ENCODE measurements around the gene TDRD9.
"Not testable (repeated sequence)": the region's sequence is repeated elsewhere in the genome, so short reads cannot be mapped to it uniquely, and the experiment has no call there.

TDRD9 gene, protein sequence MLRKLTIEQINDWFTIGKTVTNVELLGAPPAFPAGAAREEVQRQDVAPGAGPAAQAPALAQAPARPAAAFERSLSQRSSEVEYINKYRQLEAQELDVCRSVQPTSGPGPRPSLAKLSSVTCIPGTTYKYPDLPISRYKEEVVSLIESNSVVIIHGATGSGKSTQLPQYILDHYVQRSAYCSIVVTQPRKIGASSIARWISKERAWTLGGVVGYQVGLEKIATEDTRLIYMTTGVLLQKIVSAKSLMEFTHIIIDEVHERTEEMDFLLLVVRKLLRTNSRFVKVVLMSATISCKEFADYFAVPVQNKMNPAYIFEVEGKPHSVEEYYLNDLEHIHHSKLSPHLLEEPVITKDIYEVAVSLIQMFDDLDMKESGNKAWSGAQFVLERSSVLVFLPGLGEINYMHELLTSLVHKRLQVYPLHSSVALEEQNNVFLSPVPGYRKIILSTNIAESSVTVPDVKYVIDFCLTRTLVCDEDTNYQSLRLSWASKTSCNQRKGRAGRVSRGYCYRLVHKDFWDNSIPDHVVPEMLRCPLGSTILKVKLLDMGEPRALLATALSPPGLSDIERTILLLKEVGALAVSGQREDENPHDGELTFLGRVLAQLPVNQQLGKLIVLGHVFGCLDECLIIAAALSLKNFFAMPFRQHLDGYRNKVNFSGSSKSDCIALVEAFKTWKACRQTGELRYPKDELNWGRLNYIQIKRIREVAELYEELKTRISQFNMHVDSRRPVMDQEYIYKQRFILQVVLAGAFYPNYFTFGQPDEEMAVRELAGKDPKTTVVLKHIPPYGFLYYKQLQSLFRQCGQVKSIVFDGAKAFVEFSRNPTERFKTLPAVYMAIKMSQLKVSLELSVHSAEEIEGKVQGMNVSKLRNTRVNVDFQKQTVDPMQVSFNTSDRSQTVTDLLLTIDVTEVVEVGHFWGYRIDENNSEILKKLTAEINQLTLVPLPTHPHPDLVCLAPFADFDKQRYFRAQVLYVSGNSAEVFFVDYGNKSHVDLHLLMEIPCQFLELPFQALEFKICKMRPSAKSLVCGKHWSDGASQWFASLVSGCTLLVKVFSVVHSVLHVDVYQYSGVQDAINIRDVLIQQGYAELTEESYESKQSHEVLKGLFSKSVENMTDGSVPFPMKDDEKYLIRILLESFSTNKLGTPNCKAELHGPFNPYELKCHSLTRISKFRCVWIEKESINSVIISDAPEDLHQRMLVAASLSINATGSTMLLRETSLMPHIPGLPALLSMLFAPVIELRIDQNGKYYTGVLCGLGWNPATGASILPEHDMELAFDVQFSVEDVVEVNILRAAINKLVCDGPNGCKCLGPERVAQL (N-terminal part only)

DNA sequence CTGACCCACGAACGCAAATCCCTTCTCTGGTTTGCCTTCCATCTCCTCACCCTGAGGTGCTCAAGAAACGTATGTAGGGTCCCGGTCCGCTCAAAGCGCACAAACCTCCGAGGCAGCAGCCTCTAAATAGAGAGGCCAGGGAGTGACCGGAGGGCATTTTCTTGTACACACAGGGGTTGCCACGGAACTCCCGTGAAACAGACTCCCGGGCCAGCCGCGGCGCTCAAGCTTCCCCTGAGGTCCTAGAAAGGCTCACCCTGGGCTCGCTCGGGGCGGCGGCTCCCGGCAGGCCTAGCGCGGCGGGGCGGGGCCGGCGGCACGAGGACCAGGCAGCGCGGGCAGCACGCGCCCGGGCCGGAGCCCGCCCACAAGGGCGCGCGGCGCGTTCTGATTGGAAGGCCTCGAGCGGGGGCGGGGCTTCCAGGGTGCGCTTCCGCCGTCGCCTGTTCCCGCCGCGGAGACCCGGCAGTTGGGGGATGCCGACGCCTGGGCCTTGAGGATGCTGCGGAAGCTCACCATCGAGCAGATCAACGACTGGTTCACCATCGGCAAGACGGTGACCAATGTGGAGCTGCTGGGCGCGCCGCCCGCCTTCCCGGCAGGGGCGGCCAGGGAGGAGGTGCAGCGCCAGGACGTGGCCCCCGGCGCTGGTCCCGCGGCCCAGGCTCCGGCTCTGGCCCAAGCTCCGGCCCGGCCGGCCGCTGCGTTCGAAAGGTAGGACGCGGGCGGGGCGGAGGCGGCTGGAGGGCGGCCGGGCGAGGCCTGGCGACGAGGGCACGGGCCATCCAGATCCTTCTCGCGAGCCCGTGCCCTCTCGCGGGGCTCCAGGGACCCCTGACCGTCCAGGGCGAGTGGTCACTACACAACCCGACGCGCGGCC, at the start of gene TDRD9:
TDRD9 (plus strand) TSS at position 446 of the 880 bp plus-strand sequence; CDS start at position 500, 54 bp downstream.
- DNase-seq (ENCODE audit: low read depth), result no peak

DNA sequence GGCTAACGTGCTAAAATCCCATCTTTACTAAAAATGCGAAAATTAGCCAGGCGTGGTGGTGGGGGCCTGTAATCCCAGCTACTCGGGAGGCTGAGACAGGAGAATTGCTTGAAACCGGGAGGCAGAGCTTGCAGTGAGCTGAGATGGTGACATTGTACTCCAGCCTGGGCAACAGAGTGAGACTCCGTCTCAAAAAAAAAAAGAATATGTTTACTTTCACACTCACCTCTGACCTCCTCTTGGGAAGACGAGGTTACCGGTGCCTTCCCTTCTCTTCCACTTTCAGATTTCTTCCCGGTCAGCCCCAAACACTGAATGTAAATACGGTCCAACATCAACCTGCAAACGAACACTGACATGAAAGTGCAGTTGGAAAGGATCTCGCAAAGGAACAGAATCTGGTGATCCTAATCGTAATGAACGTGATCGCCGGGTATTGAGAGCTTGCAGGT, 49.1 kb upstream of the TDRD9 start:
- no peak for DNase-seq (ENCODE audit: low read depth)

DNA sequence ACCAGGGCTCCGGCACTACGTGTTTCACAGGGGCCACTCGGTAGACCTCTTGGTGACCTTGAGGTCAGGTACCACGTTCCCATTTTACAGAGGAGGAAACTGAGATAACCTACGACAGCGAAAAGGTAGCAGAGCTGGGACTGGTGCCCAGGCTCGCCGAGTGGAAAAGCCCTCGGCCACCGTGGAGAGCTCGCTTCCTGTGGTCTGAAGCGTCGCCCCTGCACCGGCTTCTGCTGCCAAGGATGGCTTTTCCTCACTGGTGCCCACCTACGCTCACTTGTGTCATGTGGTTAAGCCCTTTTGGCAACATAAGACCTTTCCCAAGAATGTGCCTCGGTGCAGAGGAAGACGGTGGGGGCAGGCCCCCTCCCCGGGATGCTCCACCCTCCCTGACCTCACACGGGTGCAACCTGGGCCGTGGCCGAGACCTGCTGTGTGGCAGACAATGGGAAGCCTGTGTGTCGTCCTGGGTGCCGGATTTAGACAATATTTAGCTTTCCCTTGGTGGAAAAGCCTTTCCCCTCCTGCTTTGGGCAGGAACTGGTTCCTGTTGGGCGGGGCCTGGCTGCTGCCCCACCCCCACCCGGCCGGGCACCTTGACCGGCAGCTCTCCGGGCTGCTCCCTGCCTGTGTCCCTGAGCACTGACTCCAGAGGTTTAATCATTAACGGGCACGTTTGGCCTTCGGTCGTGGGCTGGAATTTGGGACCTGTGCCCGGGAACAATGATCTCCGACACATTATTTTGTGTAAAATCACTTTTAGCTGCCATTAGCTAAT, 48.5 kb upstream of the TDRD9 start:
- DNase-seq (ENCODE audit: low read depth), result no peak

DNA sequence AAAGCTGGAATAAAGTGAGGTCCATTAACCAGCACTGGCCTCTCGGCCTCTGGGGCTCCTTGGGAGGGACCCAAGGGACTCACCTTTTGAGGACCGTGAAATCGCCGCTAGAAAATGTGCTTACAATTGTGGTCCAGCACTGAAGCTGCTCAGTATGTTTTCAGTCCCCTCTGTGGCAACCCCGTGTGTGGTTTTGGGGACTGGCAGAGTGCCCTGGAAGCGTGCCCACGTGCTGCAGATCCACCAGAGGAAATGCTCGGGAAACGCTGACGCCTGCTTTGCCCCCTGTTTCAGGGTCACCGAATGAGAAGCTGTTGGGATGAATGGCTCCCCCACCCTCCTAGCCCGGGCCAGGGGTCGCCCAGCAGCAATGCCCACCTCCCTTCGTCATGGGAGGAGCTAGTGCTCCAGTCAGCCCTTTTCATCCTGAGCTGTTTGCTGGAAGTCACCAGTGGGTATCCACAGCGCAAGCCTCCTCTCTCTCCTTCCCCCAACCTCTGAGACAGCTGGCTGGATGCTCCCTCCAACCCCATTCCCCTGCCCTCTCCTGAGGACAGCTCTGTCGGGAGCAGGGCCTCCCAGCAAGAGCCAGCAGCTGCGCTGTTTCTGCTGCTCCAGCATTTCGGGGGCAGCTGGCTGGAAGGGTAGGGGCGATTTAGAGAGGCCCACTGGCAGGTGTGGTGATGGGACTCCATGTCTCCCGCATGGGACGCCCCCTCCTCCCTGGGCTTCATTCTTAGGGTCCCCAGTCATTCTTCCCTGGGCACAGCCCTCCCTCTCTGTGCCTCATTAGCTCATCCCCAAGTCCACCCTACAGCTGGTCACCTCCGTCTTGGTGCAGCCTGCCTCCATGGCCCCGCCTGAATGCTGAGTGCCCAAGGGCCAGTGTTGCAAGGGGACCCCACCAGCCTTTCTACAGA, 47.6 kb upstream of the TDRD9 start:
- DNase-seq (ENCODE audit: low read depth), result peak; percentile 11

GRCh38 chr14:103881268-103882201, 46.7 kb upstream of the TDRD9 start:
- DNase-seq (ENCODE audit: low read depth), result no peak

DNA sequence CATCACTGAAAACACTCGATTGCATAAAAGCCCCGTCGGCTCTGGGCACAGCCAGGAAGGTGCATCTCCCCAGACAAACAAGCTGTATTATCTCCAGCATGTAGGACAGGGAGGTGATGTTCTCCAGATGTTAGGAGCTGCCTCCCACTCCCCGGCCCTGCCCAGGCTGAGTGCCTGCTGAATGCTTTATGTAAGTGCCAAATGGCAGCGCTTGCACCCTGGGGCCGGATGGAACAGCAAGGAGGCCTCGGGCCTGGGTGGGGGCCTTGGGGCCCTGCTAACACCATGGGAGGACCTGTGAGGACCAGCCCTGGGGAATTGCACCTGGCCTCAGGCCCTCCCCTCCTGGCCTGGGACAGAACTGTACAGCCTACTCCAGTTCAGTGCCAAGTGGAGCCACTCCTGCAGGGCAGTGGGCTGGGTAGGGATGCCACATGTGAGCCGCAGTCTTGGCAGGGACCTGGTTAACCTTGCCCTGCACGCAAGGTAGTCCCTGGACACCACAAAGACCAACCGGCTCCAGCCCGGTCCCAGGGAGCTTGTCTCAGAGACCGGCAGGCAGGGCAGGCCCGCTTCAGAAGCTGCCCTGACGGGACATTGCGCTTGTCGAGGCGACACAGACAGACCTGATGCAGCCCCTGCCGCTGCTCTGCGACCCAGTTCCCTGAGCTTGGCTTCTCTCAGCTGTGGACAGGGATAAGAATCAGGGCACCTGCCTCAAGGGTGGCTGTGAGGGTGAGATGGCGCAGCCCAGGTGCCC, 45.6 kb upstream of the TDRD9 start:
- no peak for DNase-seq (ENCODE audit: low read depth)

DNA sequence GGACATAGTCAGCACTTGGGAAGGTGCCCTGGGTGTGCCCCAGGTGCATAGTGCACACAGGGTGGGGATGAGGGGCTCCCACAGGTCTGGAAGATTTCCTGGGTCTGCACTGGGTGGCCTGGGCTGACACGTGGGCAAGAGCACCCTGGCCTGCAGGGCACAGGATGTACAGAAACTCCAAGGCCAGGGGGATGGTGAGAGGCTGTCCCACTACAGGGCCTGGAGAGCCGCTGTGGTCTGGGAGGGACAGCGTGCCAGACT, 45.1 kb upstream of the TDRD9 start:
- DNase-seq (ENCODE audit: low read depth), result no peak

DNA sequence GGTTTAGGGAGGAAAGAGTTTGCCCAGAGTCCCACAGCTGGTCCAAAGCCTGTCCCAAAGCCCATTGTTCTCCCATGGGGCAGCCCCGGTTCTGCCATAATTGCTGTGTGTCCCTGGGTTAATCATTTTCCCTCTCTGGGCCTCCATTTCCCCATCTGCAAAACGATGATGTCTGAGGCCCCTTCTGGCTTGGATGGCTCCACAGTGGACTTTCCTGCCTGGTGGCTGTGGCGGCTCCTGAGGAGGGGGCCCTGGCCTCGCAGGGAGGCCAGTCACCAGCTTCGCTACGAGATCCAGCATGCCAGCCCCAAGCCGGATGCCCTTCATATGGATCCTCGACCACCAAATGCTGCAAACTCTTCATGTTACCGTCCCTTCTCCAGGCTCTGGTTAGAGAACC, 43.4 kb upstream of the TDRD9 start:
- no peak for DNase-seq (ENCODE audit: low read depth)

DNA sequence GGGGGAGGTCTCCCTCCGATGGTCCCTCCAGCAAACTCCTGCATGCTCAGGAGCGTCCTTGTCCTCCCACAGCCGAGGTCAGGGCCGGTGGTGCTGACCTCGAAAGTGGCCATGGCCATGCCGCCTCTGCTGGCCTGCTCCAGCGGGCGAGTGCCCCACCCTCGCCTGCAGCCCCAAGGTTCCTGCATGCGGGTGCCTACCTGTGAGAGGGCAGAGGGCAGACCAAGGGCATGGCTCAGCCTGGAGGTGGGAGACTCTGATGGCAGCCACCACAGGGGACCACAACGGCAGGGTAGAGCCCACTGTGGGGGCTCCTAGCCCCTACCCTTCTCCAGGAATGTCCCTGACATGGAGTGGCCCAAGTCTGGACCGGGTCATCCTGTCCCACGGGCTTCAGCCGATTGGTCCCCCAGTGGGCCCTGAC, 42.7 kb upstream of the TDRD9 start:
- DNase-seq (ENCODE audit: low read depth), result no peak

GRCh38 chr14:103886304-103887169, 41.7 kb upstream of the TDRD9 start:
- no peak for DNase-seq (ENCODE audit: low read depth)

- no peak for DNase-seq (ENCODE audit: low read depth)
Observed at GRCh38 chr14:103887170-103887501, 41.1 kb upstream of the TDRD9 start.

DNA sequence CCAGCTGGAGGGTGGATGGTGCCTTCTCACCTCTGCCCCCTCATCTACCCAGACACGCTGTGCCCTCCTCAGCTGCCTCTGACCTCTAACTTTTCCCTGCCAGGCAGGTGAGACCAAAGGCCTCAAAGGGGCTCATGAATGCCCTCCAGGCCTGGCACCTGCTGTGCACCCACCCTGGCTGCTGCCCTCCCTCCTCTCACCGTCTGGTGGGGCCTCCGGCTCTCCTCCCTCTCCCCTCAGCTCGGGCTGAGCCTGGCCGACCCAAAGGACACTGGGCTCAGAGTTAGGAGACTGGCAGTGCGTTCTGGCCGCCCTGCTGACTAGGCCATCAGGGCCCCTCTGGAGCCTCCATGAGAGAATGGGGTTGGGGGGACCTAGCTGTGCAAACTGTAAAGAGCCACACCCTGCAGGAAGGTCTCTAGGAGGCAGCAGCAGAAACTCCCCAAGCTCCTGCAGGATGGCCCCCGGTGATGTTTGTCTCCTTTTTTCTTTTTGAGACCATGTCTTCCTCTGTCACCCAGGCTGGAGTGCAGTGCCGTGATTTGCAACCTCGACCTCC, 40.6 kb upstream of the TDRD9 start:
- no peak for DNase-seq (ENCODE audit: low read depth)

DNA sequence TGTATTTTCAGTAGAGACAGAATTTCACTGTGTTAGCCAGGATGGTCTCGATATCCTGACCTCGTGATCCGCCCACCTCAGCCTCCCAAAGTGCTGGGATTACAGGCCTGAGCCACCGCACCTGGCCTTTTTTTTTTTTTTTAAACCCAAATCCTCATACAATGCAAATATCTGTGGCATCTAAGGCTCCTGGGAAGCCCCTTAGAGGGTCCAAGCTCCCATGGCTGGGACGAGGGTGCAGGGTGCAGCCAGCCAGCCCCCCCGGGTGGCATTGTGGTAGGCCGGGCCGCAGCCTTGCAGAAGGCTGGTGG, 39.3 kb upstream of the TDRD9 start:
- DNase-seq (ENCODE audit: low read depth), result not testable (repeated sequence)

GRCh38 chr14:103889313-103890051, 38.8 kb upstream of the TDRD9 start:
- DNase-seq (ENCODE audit: low read depth), result no peak

DNA sequence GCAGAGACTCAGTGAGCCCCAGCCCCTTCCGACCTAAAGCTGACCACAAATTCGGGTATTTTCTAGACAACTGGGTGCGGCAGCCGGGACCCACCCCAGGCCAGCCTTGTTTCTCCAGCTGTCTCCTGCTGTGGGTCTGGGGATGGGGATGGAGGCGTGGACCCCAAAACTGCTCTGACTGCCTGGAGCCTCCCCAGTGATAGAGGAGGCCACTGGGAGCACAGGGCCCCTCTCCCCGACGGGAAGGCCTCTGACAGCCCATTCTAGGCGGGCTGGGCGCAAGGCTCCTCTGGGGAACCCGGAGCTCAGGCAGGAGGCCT, 38.2 kb upstream of the TDRD9 start:
- no peak for DNase-seq (ENCODE audit: low read depth)
